ENCODE measurements around the gene TRPC5OS. TPM values are rescaled to one million over a fixed set of nuclear protein-coding genes. Genes with fewer than 3 reads are reported as not detected.

Gene TRPC5OS
- total RNA-seq (2022; extraction: Qiagen RNA extraction) = not detected in 5 replicates

GRCh38 chrX:111875881-111876280 is at the start of gene TRPC5OS:
TRPC5OS (plus strand) TSS chrX:111876181; CDS start chrX:111901850, 25,669 bp downstream.

Other genes starting within 250 kb of the TRPC5OS start
- 45.6 to 63.9 TPM (median 53.3 TPM) in 5 replicates for gene ALG13, start 195.0 kb upstream of the TRPC5OS start, total RNA-seq (2022; extraction: Qiagen RNA extraction)
- gene TRPC5, start 206.6 kb downstream of the TRPC5OS start, total RNA-seq (2022; extraction: Qiagen RNA extraction) = not detected in 5 replicates
- not detected in 5 replicates for gene RTL4, start 206.8 kb downstream of the TRPC5OS start, total RNA-seq (2022; extraction: Qiagen RNA extraction)

Measured in A549 treated with AZD2906 at 1 μM for 4 hours (cell line).